HCT116 (cell line): ENCODE data around the gene CEACAM3. TPM values are rescaled to one million over a fixed set of nuclear protein-coding genes. Genes with fewer than 3 reads are reported as not detected.

Source experiments
- ATAC-seq: fragments of 200-7000 bp; cut with Tn5 transposase; 2 replicates; pipeline ENCODE4 v1.9.1; 2020; ENCODE audit warnings: mild to moderate bottlenecking, moderate library complexity
- BruUV-seq: library from RNA; stranded (reverse); fragments of 400-500 nt; replicated peaks from 2 replicates; lab custom pipeline; 2021; lab: Mats Ljungman, UMichigan
- CTCF ChIA-PET: fragments of 300-600 bp; sonication (Branson Sonifier 250); formaldehyde crosslinking; loops from one replicate; lab custom pipeline; 2021; ENCODE audit warnings: antibody characterized with exemption; lab: Charles Lee
- POLR2A ChIA-PET: fragments of 300-600, 350-600 bp; sonication (Branson Sonifier 250); formaldehyde crosslinking; loops from one replicate; lab custom pipeline; 2021; ENCODE audit warnings: antibody characterized with exemption; lab: Charles Lee
- RAD21 ChIA-PET, 2 experiments: fragments of 300-600 bp; sonication (Branson Sonifier 250); formaldehyde crosslinking; loops; one replicate each; lab custom pipeline; 2023; ENCODE audit warnings: low total read pairs in 2 of 2; ENCODE audit not compliant: uncharacterized antibody in 2 of 2, unreplicated experiment in 2 of 2, low non-redundant PET in 1 of 2; lab: Charles Lee
- DNase-seq: peaks from one replicate; pipeline ENCODE4 v3.0.0-alpha.2; 2010; ENCODE audit warnings: low read depth, low spot score
- H2AFZ ChIP-seq: fragments of 200-600 bp; shearing (Covaris generic), sonication (generic); 2 replicates; pipeline ENCODE4 v1.6.1; 2017; ENCODE audit warnings: low read depth, mixed run types, mixed read lengths, antibody characterized with exemption, low read length; ENCODE audit not compliant: poor library complexity, severe bottlenecking
- H3K27ac ChIP-seq: 2 replicates; pipeline ENCODE4 v1.5.1; 2012; ENCODE audit warnings: low read depth, low read length
- H3K27me3 ChIP-seq: fragments of 200-600 bp; sonication (generic); 2 replicates; pipeline ENCODE4 v1.6.1; 2016; ENCODE audit warnings: mixed run types, low read length, mixed read lengths; ENCODE audit not compliant: insufficient read depth
- H3K36me3 ChIP-seq, 2 experiments: fragments of 200-500 bp in 1 of 2; fragments of 200-600 bp in 1 of 2; sonication (Bioruptor generic) in 1 of 2; sonication (generic) in 1 of 2; 2 replicates each; pipeline versions ENCODE4 v1.5.1 to v1.6.1; 2014 to 2016; ENCODE audit warnings: low read length in 2 of 2, inconsistent platforms in 1 of 2, mixed read lengths in 1 of 2, mixed run types in 1 of 2; ENCODE audit not compliant: insufficient read depth in 2 of 2, control insufficient read depth in 1 of 2
- H3K4me1 ChIP-seq, 2 experiments: fragments of 200-600 bp in 1 of 2; sonication (generic) in 1 of 2; 2 replicates each; pipeline versions ENCODE4 v1.5.1 to v1.6.1; 2012 to 2017; ENCODE audit warnings: low read length in 2 of 2, inconsistent platforms in 1 of 2, mild to moderate bottlenecking in 1 of 2, mixed read lengths in 1 of 2, mixed run types in 1 of 2, moderate library complexity in 1 of 2; ENCODE audit not compliant: insufficient read depth in 2 of 2, control insufficient read depth in 1 of 2
- H3K4me2 ChIP-seq: fragments of 200-600 bp; sonication (generic); 2 replicates; pipeline ENCODE4 v1.6.1; 2017; ENCODE audit warnings: mixed run types, low read length, mixed read lengths
- H3K4me3 ChIP-seq, 2 experiments: fragments of 200-600 bp in 1 of 2; sonication (generic) in 1 of 2; replicated peaks in 1 of 2; 2 replicates each; pipeline ENCODE4 v1.5.1; 2011 to 2016; ENCODE audit warnings: low read length in 2 of 2, control low read depth in 1 of 2, low read depth in 1 of 2, mild to moderate bottlenecking in 1 of 2, mixed read lengths in 1 of 2, mixed run types in 1 of 2
- H3K79me2 ChIP-seq: fragments of 200-600 bp; sonication (generic); 2 replicates; pipeline ENCODE4 v1.6.1; 2017; ENCODE audit warnings: mild to moderate bottlenecking, mixed run types, low read length, moderate library complexity, mixed read lengths; ENCODE audit not compliant: insufficient read depth
- H3K9ac ChIP-seq: fragments of 200-600 bp; sonication (generic); 2 replicates; pipeline ENCODE4 v1.6.1; 2016; ENCODE audit warnings: low read length, mixed read lengths
- H3K9me2 ChIP-seq: fragments of 200-600 bp; sonication (generic), shearing (Covaris generic); 2 replicates; pipeline ENCODE4 v1.6.1; 2017; ENCODE audit warnings: mixed run types, mild to moderate bottlenecking, moderate library complexity; ENCODE audit not compliant: insufficient read depth
- H3K9me3 ChIP-seq, 2 experiments: fragments of 200-500 bp in 1 of 2; fragments of 200-600 bp in 1 of 2; sonication (Bioruptor generic) in 1 of 2; sonication (generic) in 1 of 2; 2 replicates each; pipeline ENCODE4 v1.6.1; 2014 to 2017; ENCODE audit warnings: low read length in 2 of 2, mixed read lengths in 2 of 2, inconsistent platforms in 1 of 2, low read depth in 1 of 2, mild to moderate bottlenecking in 1 of 2, mixed run types in 1 of 2, moderate library complexity in 1 of 2; ENCODE audit not compliant: control insufficient read depth in 1 of 2, insufficient read depth in 1 of 2
- H4K20me1 ChIP-seq: fragments of 200-600 bp; sonication (generic), shearing (Covaris generic); 2 replicates; pipeline ENCODE4 v1.6.1; 2017; ENCODE audit warnings: mixed run types, mild to moderate bottlenecking, moderate library complexity; ENCODE audit not compliant: insufficient read depth
- CBX3 ChIP-seq: IDR thresholded peaks from 2 replicates; pipeline ENCODE4 v1.6.1; 2012; ENCODE audit warnings: low read depth
- CEBPB ChIP-seq: IDR thresholded peaks from 2 replicates; pipeline ENCODE4 v1.6.1; 2012; ENCODE audit warnings: low read depth
- EGR1 ChIP-seq: IDR thresholded peaks from 2 replicates; pipeline ENCODE4 v1.6.1; 2012; ENCODE audit warnings: low read depth
- ELF1 ChIP-seq: IDR thresholded peaks from 2 replicates; pipeline ENCODE4 v1.6.1; 2012; ENCODE audit warnings: low read depth, borderline replicate concordance
- EZH2phosphoT487 ChIP-seq: fragments of 200-600 bp; IDR thresholded peaks from 2 replicates; pipeline ENCODE4 v1.6.1; 2018; ENCODE audit warnings: antibody characterized with exemption, borderline replicate concordance
- FOSL1 ChIP-seq: IDR thresholded peaks from 2 replicates; pipeline ENCODE4 v1.6.1; 2012; ENCODE audit warnings: low read depth
- JUND ChIP-seq: IDR thresholded peaks from 2 replicates; pipeline ENCODE4 v1.6.1; 2012
- POLR2A ChIP-seq: IDR thresholded peaks from 2 replicates; pipeline ENCODE4 v1.7.0; 2011; ENCODE audit warnings: borderline replicate concordance; ENCODE audit not compliant: insufficient read depth, insufficient read length; ENCODE audit errors: extremely low read depth
- RAD21 ChIP-seq: IDR thresholded peaks from 2 replicates; pipeline ENCODE4 v1.6.1; 2012; ENCODE audit warnings: low read depth, mild to moderate bottlenecking
- SIN3A ChIP-seq: IDR thresholded peaks from 2 replicates; pipeline ENCODE4 v1.6.1; 2012; ENCODE audit warnings: low read depth
- SRF ChIP-seq: IDR thresholded peaks from 2 replicates; pipeline ENCODE4 v1.6.1; 2012; ENCODE audit warnings: low read depth
- YY1 ChIP-seq: IDR thresholded peaks from 2 replicates; pipeline ENCODE4 v1.6.1; 2011; ENCODE audit warnings: low read length, low read depth, moderate library complexity, mild to moderate bottlenecking; ENCODE audit not compliant: insufficient replicate concordance; ENCODE audit errors: extremely low read depth
- ZNF274 ChIP-seq: fragments of 200-500 bp; sonication (Bioruptor generic); IDR thresholded peaks from 2 replicates; pipeline ENCODE4 v1.6.1; 2014; ENCODE audit warnings: mild to moderate bottlenecking, low read depth, low read length, inconsistent platforms
- intact Hi-C: fragments of 100-400 bp; cut with micrococcal nuclease; formaldehyde crosslinking; loops from 2 replicates; pipeline ENCODE4 v1.10.0; 2022
- total RNA-seq: library from RNA; stranded (reverse); gene quantifications from one replicate; pipeline ENCODE4 v1.2.1, GENCODE V29; 2021; ENCODE audit not compliant: unreplicated experiment
- TF ChIP-seq, protein P1 (sequence below): IDR thresholded peaks from 2 replicates; pipeline ENCODE4 v1.6.1; 2012; ENCODE audit warnings: low read depth
- TF ChIP-seq, protein P2 (sequence below): IDR thresholded peaks from 2 replicates; pipeline ENCODE4 v1.6.1; 2012
- TF ChIP-seq, protein P3 (sequence below), 3 experiments: fragments of 200-600 bp in 1 of 3; sonication (generic) in 1 of 3; IDR thresholded peaks in 2 of 3; conservative IDR thresholded peaks in 1 of 3; 2 replicates each; pipeline ENCODE4 v1.5.1; 2012 to 2017; ENCODE audit warnings: low read depth in 2 of 3, low read length in 2 of 3, antibody characterized with exemption in 1 of 3, borderline replicate concordance in 1 of 3, control low read depth in 1 of 3, mild to moderate bottlenecking in 1 of 3, mixed read lengths in 1 of 3, mixed run types in 1 of 3, moderate library complexity in 1 of 3; ENCODE audit not compliant: insufficient read depth in 1 of 3

CEACAM3 gene
- total RNA-seq, 1 experiment from 2014 or later, result not detected

DNA sequence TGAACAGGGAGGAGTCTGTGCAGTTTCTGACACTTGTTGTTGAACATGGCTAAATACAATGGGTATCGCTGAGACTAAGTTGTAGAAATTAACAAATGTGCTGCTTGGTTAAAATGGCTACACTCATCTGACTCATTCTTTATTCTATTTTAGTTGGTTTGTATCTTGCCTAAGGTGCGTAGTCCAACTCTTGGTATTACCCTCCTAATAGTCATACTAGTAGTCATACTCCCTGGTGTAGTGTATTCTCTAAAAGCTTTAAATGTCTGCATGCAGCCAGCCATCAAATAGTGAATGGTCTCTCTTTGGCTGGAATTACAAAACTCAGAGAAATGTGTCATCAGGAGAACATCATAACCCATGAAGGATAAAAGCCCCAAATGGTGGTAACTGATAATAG is 25.0 kb upstream of the CEACAM3 start:
- H4K20me1 ChIP-seq, result no peaks in the 10 kb centered on the region
- no peak overlapping the region for H3K4me2 ChIP-seq
- RAD21 ChIA-PET, result no interaction called here
- BruUV-seq, result no TSS peak
- no peaks in the 10 kb centered on the region for H3K9me2 ChIP-seq
- H3K4me1 ChIP-seq, result peaks cover 3 to 23% of the 10 kb centered on the region in 2 experiments
- DNase-seq (no peak), ATAC-seq (no peak)
- intact Hi-C loops, result no loop called here
- no peak overlapping the region for H2AFZ ChIP-seq
- H3K79me2 ChIP-seq, result no peaks in the 10 kb centered on the region
- no peak overlapping the region for H3K9ac ChIP-seq
- H3K27me3 ChIP-seq, result peaks cover 46% of the 10 kb centered on the region
- CTCF ChIA-PET, result interaction anchor here (1.1 kb wide), 1 partner anchor 23 kb away, joined by 3 read pairs; no protein-coding TSS in a partner anchor
- no peaks in the 10 kb centered on the region for H3K36me3 ChIP-seq
- TF ChIP-seq CEBPB (no peak), FOSL1 (no peak), EGR1 (no peak), RAD21 (no peak)
- TF ChIP-seq, all 23 proteins: peak for 0
- H3K4me3 ChIP-seq, result no peak overlapping the region
- POLR2A ChIA-PET, result no interaction called here
- H3K27ac ChIP-seq, result no peak overlapping the region
- H3K9me3 ChIP-seq, result no peaks in the 10 kb centered on the region

DNA sequence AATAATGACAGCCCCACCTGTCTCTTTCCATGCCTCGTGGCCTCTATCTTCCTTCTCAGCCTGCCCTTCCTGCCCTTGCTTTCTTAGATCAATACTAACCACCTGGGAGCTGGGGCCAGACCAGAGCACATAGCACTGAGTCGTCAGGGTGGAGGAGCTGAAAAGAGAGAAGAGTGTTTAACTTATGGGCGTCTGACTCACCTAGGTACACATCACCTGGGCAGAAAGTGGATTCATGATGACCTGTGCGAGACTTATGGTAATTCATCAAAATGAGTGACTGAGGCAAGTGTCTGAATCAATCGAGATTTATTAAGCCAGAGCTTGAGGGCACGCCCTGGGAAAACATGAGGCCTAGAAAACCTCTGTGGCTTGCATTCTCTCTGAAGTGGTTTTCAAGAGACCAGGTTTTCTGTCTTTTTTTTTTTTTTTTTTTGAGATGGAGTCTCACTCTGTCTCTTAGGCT is 21.8 kb upstream of the CEACAM3 start:
- no TSS peak for BruUV-seq
- no peaks in the 10 kb centered on the region for H4K20me1 ChIP-seq
- intact Hi-C loops, result no loop called here
- H3K9me3 ChIP-seq, result no peaks in the 10 kb centered on the region
- ChIA-PET RAD21 (no interaction called here), CTCF (interaction anchor here (1.0 to 4.0 kb wide), 4 partner anchors 10 to 20 kb away, joined by 3 to 32 read pairs (median 5); partner anchors contain the start of gene CEACAM6), POLR2A (interaction anchor here (2.3 kb wide), 1 partner anchor 10 kb away, joined by 5 read pairs; no protein-coding TSS in a partner anchor)
- H3K4me1 ChIP-seq, result peaks cover 3 to 23% of the 10 kb centered on the region in 2 experiments
- peak; percentile 95 for ATAC-seq
- peak overlapping the region; percentile 49 for H3K4me2 ChIP-seq
- no peaks in the 10 kb centered on the region for H3K9me2 ChIP-seq
- DNase-seq, result peak; percentile 88
- H3K27ac ChIP-seq, result no peak overlapping the region
- no peaks in the 10 kb centered on the region for H3K36me3 ChIP-seq
- H2AFZ ChIP-seq, result no peak overlapping the region
- H3K9ac ChIP-seq, result no peak overlapping the region
- H3K4me3 ChIP-seq, result no peak overlapping the region
- H3K27me3 ChIP-seq, result peaks cover 62% of the 10 kb centered on the region
- no peaks in the 10 kb centered on the region for H3K79me2 ChIP-seq
- TF ChIP-seq POLR2A (no peak), RAD21 (no peak), EGR1 (no peak), ELF1 (peak; percentile 27; the same call in 1 of the 2 replicates), FOSL1 (peak; percentile 88), EZH2phosphoT487 (no peak), SIN3A (peak; percentile 77), SRF (peak; percentile 55; the same call in 1 of the 2 replicates), JUND (peak; percentile 87), CBX3 (peak; percentile 88), YY1 (no peak), ZNF274 (no peak)
- TF ChIP-seq, protein P1, sequence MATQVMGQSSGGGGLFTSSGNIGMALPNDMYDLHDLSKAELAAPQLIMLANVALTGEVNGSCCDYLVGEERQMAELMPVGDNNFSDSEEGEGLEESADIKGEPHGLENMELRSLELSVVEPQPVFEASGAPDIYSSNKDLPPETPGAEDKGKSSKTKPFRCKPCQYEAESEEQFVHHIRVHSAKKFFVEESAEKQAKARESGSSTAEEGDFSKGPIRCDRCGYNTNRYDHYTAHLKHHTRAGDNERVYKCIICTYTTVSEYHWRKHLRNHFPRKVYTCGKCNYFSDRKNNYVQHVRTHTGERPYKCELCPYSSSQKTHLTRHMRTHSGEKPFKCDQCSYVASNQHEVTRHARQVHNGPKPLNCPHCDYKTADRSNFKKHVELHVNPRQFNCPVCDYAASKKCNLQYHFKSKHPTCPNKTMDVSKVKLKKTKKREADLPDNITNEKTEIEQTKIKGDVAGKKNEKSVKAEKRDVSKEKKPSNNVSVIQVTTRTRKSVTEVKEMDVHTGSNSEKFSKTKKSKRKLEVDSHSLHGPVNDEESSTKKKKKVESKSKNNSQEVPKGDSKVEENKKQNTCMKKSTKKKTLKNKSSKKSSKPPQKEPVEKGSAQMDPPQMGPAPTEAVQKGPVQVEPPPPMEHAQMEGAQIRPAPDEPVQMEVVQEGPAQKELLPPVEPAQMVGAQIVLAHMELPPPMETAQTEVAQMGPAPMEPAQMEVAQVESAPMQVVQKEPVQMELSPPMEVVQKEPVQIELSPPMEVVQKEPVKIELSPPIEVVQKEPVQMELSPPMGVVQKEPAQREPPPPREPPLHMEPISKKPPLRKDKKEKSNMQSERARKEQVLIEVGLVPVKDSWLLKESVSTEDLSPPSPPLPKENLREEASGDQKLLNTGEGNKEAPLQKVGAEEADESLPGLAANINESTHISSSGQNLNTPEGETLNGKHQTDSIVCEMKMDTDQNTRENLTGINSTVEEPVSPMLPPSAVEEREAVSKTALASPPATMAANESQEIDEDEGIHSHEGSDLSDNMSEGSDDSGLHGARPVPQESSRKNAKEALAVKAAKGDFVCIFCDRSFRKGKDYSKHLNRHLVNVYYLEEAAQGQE, result no peak
- TF ChIP-seq, protein P2, sequence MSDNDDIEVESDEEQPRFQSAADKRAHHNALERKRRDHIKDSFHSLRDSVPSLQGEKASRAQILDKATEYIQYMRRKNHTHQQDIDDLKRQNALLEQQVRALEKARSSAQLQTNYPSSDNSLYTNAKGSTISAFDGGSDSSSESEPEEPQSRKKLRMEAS, result peak; percentile 90
- TF ChIP-seq, protein P3, sequence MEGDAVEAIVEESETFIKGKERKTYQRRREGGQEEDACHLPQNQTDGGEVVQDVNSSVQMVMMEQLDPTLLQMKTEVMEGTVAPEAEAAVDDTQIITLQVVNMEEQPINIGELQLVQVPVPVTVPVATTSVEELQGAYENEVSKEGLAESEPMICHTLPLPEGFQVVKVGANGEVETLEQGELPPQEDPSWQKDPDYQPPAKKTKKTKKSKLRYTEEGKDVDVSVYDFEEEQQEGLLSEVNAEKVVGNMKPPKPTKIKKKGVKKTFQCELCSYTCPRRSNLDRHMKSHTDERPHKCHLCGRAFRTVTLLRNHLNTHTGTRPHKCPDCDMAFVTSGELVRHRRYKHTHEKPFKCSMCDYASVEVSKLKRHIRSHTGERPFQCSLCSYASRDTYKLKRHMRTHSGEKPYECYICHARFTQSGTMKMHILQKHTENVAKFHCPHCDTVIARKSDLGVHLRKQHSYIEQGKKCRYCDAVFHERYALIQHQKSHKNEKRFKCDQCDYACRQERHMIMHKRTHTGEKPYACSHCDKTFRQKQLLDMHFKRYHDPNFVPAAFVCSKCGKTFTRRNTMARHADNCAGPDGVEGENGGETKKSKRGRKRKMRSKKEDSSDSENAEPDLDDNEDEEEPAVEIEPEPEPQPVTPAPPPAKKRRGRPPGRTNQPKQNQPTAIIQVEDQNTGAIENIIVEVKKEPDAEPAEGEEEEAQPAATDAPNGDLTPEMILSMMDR (IDR thresholded peaks at IDR 0.05 in 2 of 3, conservative IDR thresholded peaks at IDR 0.05 in 1 of 3; ENCODE audit: borderline replicate concordance in 1 of 3, insufficient read depth in 1 of 3, low read depth in 2 of 3, low read length in 2 of 3), result no peak
